ENCODE data around the gene CABP7. TPM values are rescaled to one million over a fixed set of nuclear protein-coding genes. Genes with fewer than 3 reads are reported as not detected.

CABP7 gene
- total and polyA plus RNA-seq, 2 of the 13 experiments (the other 11 are each of a cell fraction or from before 2014, with no cell fraction given), result 0.08 TPM; not detected in 1

DNA sequence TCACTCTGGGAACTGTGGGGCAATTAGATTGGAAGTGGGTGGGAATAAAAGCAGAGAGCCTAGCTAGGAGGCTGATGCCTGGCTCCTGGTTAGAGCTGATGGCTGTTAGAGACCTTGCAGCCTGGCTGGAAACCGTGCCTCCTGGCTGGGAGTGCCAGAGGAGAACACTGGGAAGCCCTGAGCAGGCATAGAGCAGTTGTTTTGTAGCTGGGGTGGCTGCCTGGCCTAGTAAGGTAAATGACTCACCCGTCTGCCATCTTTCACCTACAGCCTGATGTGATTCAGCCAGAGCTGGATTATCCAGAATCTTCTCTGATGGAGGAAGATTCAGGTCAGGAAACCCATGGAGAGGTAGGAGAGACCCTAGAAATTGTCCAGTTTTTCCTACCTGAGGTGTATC lies 53.4 kb downstream of the CABP7 start:
- BruUV-seq (replicated peaks), result no TSS peak
- ChIA-PET POLR2A (no interaction called here), CTCF (ENCODE audit: low intra/inter-chr PET ratio, low total read pairs) (no interaction called here)
- H3K4me2 ChIP-seq (ENCODE audit: low read depth, low read length), result no peak overlapping the region
- peaks cover 6% of the 10 kb centered on the region for H3K79me2 ChIP-seq (ENCODE audit: insufficient read depth, low read length)
- peak; percentile 12; the same call in 1 of the 3 replicates for ATAC-seq
- WGBS (ENCODE audit: low lambda C conversion rate), result no CpG with 5 or more reads among the region's 2 CpGs
- H3K4me3 ChIP-seq (replicated peaks in 1 of 3; ENCODE audit: insufficient read depth in 1 of 3, low read depth in 2 of 3, low read length in 3 of 3), result no peak overlapping the region
- in situ Hi-C loops (cut with HindIII; ENCODE audit: extremely low pct_ligation_motif_present, low pct_unique_long_range_greater_than_20kb) (no loop called here), intact Hi-C loops (cut with micrococcal nuclease; ENCODE audit: unreplicated experiment) (no loop called here)
- TF ChIP-seq FOSL2 (CRISPR knock-in tag; IDR thresholded peaks at IDR 0.05), result peak; percentile 48; the same call in 1 of the 2 replicates
- TF ChIP-seq, protein P1, sequence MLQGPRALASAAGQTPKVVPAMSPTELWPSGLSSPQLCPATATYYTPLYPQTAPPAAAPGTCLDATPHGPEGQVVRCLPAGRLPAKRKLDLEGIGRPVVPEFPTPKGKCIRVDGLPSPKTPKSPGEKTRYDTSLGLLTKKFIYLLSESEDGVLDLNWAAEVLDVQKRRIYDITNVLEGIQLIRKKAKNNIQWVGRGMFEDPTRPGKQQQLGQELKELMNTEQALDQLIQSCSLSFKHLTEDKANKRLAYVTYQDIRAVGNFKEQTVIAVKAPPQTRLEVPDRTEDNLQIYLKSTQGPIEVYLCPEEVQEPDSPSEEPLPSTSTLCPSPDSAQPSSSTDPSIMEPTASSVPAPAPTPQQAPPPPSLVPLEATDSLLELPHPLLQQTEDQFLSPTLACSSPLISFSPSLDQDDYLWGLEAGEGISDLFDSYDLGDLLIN (CRISPR knock-in tag; IDR thresholded peaks at IDR 0.05; ENCODE audit: borderline replicate concordance), result no peak
- no peak overlapping the region for H3K9ac ChIP-seq (ENCODE audit: insufficient read depth, low read depth, low read length)
- H3K27me3 ChIP-seq (ENCODE audit: control insufficient read depth in 1 of 2, insufficient read depth in 2 of 2, low read length in 2 of 2), result no peaks in the 10 kb centered on the region; a peak in 1 of 5 replicates
- H4K20me1 ChIP-seq (ENCODE audit: insufficient read depth, low read length), result no peaks in the 10 kb centered on the region
- no peak overlapping the region for H2AFZ ChIP-seq (ENCODE audit: low read length)
- no peak for FAIRE-seq
- no peak overlapping the region for H3K27ac ChIP-seq (ENCODE audit: extremely low read length, insufficient read depth, low read length)
- no peak for DNase-seq (ENCODE audit: low spot score)
- no peaks in the 10 kb centered on the region for H3K9me3 ChIP-seq (ENCODE audit: low read length)
- H3K4me1 ChIP-seq (ENCODE audit: insufficient read depth, low read length), result peaks cover 57% of the 10 kb centered on the region
- no peaks in the 10 kb centered on the region; a peak in 1 of 5 replicates for H3K36me3 ChIP-seq (replicated peaks in 1 of 2; ENCODE audit: control insufficient read depth in 1 of 2, insufficient read depth in 2 of 2, low read length in 2 of 2)

DNA sequence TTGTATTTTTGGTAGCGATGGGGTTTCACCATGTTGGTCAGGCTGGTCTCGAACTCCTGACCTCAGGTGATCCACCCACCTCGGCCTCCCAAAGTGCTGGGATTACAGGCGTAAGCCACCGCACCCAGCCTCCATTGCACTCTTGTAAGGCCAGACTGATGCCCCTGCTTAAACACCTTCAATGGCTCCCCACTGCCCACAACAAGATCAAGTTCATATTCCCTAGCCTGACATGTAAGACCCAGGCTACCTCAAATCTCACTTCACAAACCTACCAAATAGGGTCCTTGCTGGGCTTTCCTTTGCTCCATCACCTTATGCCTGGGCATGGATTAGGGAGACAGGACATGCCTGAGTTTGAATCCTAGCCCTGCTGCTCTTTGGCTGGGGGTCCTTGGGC lies 60.4 kb downstream of the CABP7 start:
- WGBS (ENCODE audit: low lambda C conversion rate), result 94% methylated on average over 5 of the region's 5 CpGs
- no peak for DNase-seq (ENCODE audit: low spot score)
- Histone ChIP-seq H3K4me1 (ENCODE audit: insufficient read depth, low read length) (peaks cover 76% of the 10 kb centered on the region), H3K36me3 (replicated peaks in 1 of 2; ENCODE audit: control insufficient read depth in 1 of 2, insufficient read depth in 2 of 2, low read length in 2 of 2) (no peaks in the 10 kb centered on the region), H2AFZ (ENCODE audit: low read length) (no peak overlapping the region), H3K9ac (ENCODE audit: insufficient read depth, low read depth, low read length) (no peak overlapping the region), H3K27ac (ENCODE audit: extremely low read length, insufficient read depth, low read length) (no peak overlapping the region), H3K27me3 (ENCODE audit: control insufficient read depth in 1 of 2, insufficient read depth in 2 of 2, low read length in 2 of 2) (no peaks in the 10 kb centered on the region), H3K4me2 (ENCODE audit: low read depth, low read length) (peak overlapping the region; percentile 70; the same call in 1 of the 2 replicates), H3K4me3 (replicated peaks in 1 of 3; ENCODE audit: insufficient read depth in 1 of 3, low read depth in 2 of 3, low read length in 3 of 3) (no peak overlapping the region), H3K9me3 (ENCODE audit: low read length) (no peaks in the 10 kb centered on the region), H4K20me1 (ENCODE audit: insufficient read depth, low read length) (no peaks in the 10 kb centered on the region), H3K79me2 (ENCODE audit: insufficient read depth, low read length) (no peaks in the 10 kb centered on the region)
- intact Hi-C loops (cut with micrococcal nuclease; ENCODE audit: unreplicated experiment) (no loop called here), in situ Hi-C loops (cut with HindIII; ENCODE audit: extremely low pct_ligation_motif_present, low pct_unique_long_range_greater_than_20kb) (no loop called here)
- FAIRE-seq, result no peak
- POLR2A ChIA-PET, result interaction anchor here (0.7 to 2.6 kb wide), 3 partner anchors 14 to 830 kb away, joined by 3 to 31 read pairs (median 11); partner anchors contain the start of genes UQCR10 and ZMAT5
- CTCF ChIA-PET (ENCODE audit: low intra/inter-chr PET ratio, low total read pairs), result no interaction called here
- BruUV-seq (replicated peaks), result no TSS peak
- ATAC-seq, result no peak
- TF ChIP-seq ZNF567 (CRISPR knock-in tag; IDR thresholded peaks at IDR 0.05; ENCODE audit: borderline replicate concordance) (no peak), SNAI1 (CRISPR knock-in tag; IDR thresholded peaks at IDR 0.05; ENCODE audit: borderline replicate concordance) (no peak), MTF1 (CRISPR knock-in tag; IDR thresholded peaks at IDR 0.05) (no peak), ZNF230 (CRISPR knock-in tag; IDR thresholded peaks at IDR 0.05) (no peak), NFE2L2 (IDR thresholded peaks at IDR 0.05; ENCODE audit: low read length) (no peak), RBM22 (optimal IDR thresholded peaks at IDR 0.05; ENCODE audit: low read length) (no peak), NR3C1 (CRISPR knock-in tag; IDR thresholded peaks at IDR 0.05) (no peak), NFYC (CRISPR knock-in tag; IDR thresholded peaks at IDR 0.05) (no peak), ZNF253 (CRISPR knock-in tag; IDR thresholded peaks at IDR 0.05; ENCODE audit: borderline replicate concordance) (no peak), ZNF24 (IDR thresholded peaks at IDR 0.05) (no peak), MTA3 (CRISPR knock-in tag; IDR thresholded peaks at IDR 0.05) (no peak), FOXA3 (CRISPR knock-in tag; IDR thresholded peaks at IDR 0.05) (no peak)
- TF ChIP-seq, protein P2, sequence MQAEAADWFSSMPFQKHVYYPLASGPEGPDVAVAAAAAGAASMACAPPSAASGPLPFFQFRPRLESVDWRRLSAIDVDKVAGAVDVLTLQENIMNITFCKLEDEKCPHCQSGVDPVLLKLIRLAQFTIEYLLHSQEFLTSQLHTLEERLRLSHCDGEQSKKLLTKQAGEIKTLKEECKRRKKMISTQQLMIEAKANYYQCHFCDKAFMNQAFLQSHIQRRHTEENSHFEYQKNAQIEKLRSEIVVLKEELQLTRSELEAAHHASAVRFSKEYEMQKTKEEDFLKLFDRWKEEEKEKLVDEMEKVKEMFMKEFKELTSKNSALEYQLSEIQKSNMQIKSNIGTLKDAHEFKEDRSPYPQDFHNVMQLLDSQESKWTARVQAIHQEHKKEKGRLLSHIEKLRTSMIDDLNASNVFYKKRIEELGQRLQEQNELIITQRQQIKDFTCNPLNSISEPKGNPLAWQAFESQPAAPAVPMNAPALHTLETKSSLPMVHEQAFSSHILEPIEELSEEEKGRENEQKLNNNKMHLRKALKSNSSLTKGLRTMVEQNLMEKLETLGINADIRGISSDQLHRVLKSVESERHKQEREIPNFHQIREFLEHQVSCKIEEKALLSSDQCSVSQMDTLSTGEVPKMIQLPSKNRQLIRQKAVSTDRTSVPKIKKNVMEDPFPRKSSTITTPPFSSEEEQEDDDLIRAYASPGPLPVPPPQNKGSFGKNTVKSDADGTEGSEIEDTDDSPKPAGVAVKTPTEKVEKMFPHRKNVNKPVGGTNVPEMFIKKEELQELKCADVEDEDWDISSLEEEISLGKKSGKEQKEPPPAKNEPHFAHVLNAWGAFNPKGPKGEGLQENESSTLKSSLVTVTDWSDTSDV (CRISPR knock-in tag; IDR thresholded peaks at IDR 0.05), result no peak
- TF ChIP-seq, protein P3, sequence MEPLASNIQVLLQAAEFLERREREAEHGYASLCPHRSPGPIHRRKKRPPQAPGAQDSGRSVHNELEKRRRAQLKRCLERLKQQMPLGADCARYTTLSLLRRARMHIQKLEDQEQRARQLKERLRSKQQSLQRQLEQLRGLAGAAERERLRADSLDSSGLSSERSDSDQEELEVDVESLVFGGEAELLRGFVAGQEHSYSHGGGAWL (CRISPR knock-in tag; IDR thresholded peaks at IDR 0.05), result no peak
